Left hindlimb (tissue), 1 donor: ENCODE results near the gene RNF14.
A peak's percentile ranks its signal among the peaks of the same experiment; 100 is the strongest.
"Not testable (repeated sequence)": the region's sequence is repeated elsewhere in the genome, so short reads cannot be mapped to it uniquely, and the experiment has no call there.

ENCODE experiments used
- DNase-seq: peaks from one replicate; pipeline ENCODE4 v3.0.0-alpha.2; 2018

RNF14 gene

GRCh38 chr5:142016556-142016955 is 47.7 kb downstream of the RNF14 start:
- DNase-seq = no peak

GRCh38 chr5:142017832-142018427 is 49.0 kb downstream of the RNF14 start:
- no peak for DNase-seq

- no peak for DNase-seq
Observed at GRCh38 chr5:142020122-142020659, 51.3 kb downstream of the RNF14 start.

- no peak for DNase-seq
Observed at GRCh38 chr5:142023836-142024235, 54.9 kb downstream of the RNF14 start.

GRCh38 chr5:142024771-142025304 is 55.9 kb downstream of the RNF14 start:
- DNase-seq = peak; percentile 91

GRCh38 chr5:142025637-142026036 is 56.7 kb downstream of the RNF14 start:
- DNase-seq = no peak

- no peak for DNase-seq
Observed at GRCh38 chr5:142032150-142032549, 63.2 kb downstream of the RNF14 start.

GRCh38 chr5:142032747-142033631 is 64.1 kb downstream of the RNF14 start:
- DNase-seq = no peak

GRCh38 chr5:142033632-142034567 is 65.0 kb downstream of the RNF14 start:
- DNase-seq = not testable (repeated sequence)

- no peak for DNase-seq
Observed at GRCh38 chr5:142034994-142035393, 66.1 kb downstream of the RNF14 start.

GRCh38 chr5:142036918-142037317 is 68.0 kb downstream of the RNF14 start:
- DNase-seq = no peak

- DNase-seq = not testable (repeated sequence)
Observed at GRCh38 chr5:142037599-142037998, 68.7 kb downstream of the RNF14 start.

- DNase-seq = no peak
Observed at GRCh38 chr5:142038735-142039134, 69.8 kb downstream of the RNF14 start.
